ENCODE data around the gene KATNB1.

Gene KATNB1

DNA sequence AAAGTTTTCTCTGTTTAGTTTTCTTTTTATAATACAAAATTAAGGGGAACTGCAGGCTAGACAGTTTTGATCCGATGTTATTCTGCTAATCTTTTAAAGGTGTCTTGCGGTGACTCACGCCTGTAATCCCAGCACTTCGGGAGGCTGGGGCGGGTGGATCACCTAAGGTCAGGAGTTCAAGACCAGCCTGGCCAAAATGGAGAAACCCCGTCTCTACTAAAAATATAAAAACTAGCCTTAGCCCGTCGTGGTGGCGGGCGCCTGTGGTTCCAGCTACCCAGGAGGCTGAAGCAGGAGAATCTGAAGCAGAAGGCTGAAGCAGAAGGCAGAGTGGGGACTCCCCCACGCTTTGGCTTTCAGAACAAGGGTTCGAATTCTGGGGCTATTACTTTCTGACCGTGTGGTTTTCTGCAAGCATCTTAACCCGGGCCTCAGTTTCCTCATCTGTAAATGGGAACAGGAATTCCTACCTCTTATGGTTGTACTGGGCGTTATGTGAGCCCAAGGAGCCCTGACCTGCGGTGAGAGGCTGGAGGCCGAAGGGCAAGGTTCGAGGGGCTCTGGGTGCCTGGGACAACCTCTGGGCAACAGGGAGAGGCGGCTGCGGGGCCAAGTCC is 1.2 kb upstream of the KATNB1 start:
- Histone ChIP-seq H3F3A (ENCODE audit: control insufficient read depth, insufficient read depth) (no peaks in the 10 kb centered on the region), H3K27me3 (ENCODE audit: control insufficient read depth, low read length) (no peaks in the 10 kb centered on the region), H3K36me3 (ENCODE audit: control insufficient read depth, low read length) (peaks cover 22% of the 10 kb centered on the region), H3K4me1 (ENCODE audit: control insufficient read depth, low read length) (peaks cover 20% of the 10 kb centered on the region), H3K9me2 (replicated peaks; ENCODE audit: control insufficient read depth, low read length) (no peaks in the 10 kb centered on the region), H3K79me2 (ENCODE audit: control insufficient read depth, low read length) (peaks cover 43% of the 10 kb centered on the region), H3K4me3 (ENCODE audit: low read length) (peak overlapping the region; percentile 90), H3K4me2 (ENCODE audit: low read length) (peak overlapping the region; percentile 90), H4K20me1 (ENCODE audit: control insufficient read depth, insufficient read depth, low read depth, low read length) (no peaks in the 10 kb centered on the region), H3K9me3 (ENCODE audit: control insufficient read depth, insufficient read depth, low read length) (no peaks in the 10 kb centered on the region), H3K27ac (ENCODE audit: low read depth, low read length) (no peak overlapping the region)
- TF ChIP-seq, protein P1, sequence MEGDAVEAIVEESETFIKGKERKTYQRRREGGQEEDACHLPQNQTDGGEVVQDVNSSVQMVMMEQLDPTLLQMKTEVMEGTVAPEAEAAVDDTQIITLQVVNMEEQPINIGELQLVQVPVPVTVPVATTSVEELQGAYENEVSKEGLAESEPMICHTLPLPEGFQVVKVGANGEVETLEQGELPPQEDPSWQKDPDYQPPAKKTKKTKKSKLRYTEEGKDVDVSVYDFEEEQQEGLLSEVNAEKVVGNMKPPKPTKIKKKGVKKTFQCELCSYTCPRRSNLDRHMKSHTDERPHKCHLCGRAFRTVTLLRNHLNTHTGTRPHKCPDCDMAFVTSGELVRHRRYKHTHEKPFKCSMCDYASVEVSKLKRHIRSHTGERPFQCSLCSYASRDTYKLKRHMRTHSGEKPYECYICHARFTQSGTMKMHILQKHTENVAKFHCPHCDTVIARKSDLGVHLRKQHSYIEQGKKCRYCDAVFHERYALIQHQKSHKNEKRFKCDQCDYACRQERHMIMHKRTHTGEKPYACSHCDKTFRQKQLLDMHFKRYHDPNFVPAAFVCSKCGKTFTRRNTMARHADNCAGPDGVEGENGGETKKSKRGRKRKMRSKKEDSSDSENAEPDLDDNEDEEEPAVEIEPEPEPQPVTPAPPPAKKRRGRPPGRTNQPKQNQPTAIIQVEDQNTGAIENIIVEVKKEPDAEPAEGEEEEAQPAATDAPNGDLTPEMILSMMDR (IDR thresholded peaks at IDR 0.05; ENCODE audit: low read depth, low read length, poor library complexity, severe bottlenecking) = no peak
- TF ChIP-seq EZH2phosphoT487 (IDR thresholded peaks at IDR 0.05; ENCODE audit: borderline replicate concordance, low read length) = no peak

DNA sequence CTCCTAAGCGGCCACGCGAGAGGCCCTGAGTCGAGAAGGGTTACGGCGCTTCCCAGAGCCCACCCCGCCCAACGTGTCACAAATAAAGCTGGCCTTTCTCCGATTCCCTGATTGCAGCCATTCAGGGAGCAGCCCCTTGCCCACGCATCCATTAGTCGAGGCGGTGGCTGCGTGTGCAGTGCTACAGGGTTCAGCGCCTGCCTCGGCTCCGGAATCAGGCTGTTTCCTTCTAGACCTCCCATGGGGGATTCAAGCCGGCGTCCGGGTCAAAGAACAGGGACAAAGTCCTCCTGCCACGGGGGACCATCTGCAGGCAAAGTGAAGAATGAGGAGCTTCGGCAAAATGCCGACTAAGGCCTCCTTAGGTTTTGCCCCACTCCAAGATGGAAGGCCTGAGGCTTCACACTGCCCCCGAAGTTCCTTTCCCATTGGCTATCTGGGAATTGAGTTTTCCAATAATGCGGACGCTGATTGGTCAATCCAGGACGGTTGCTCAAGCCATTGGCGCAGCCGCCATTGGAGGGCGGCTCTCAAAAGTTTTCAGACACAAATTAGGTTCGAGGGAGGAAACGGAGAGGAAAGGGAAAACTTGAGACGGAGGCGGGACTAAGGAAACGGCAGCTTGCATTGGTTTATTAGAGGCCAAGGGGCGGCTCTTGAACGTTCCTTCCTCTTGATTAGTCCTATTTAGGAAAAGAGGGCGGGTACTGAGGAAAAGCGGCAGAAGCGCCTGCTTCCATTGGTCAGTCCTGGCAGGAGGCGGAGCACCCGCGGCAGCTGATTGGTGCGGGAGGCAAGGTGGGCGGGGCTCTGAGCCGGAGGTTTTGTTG is 430 bp upstream of the KATNB1 start:
- peaks cover 46% of the 10 kb centered on the region for H3K79me2 ChIP-seq (ENCODE audit: control insufficient read depth, low read length)
- TF ChIP-seq, protein P1 (IDR thresholded peaks at IDR 0.05; ENCODE audit: low read depth, low read length, poor library complexity, severe bottlenecking) = no peak
- no peak for TF ChIP-seq EZH2phosphoT487 (IDR thresholded peaks at IDR 0.05; ENCODE audit: borderline replicate concordance, low read length)
- no peaks in the 10 kb centered on the region for H3K9me2 ChIP-seq (replicated peaks; ENCODE audit: control insufficient read depth, low read length)
- H3K4me2 ChIP-seq (ENCODE audit: low read length) = peak overlapping the region; percentile 97
- no peaks in the 10 kb centered on the region for H4K20me1 ChIP-seq (ENCODE audit: control insufficient read depth, insufficient read depth, low read depth, low read length)
- H3K9me3 ChIP-seq (ENCODE audit: control insufficient read depth, insufficient read depth, low read length) = no peaks in the 10 kb centered on the region
- H3K4me1 ChIP-seq (ENCODE audit: control insufficient read depth, low read length) = peaks cover 20% of the 10 kb centered on the region
- peaks cover 27% of the 10 kb centered on the region for H3K36me3 ChIP-seq (ENCODE audit: control insufficient read depth, low read length)
- no peaks in the 10 kb centered on the region for H3K27me3 ChIP-seq (ENCODE audit: control insufficient read depth, low read length)
- no peak overlapping the region for H3K27ac ChIP-seq (ENCODE audit: low read depth, low read length)
- H3F3A ChIP-seq (ENCODE audit: control insufficient read depth, insufficient read depth) = no peaks in the 10 kb centered on the region
- peak overlapping the region; percentile 98 for H3K4me3 ChIP-seq (ENCODE audit: low read length)

DNA sequence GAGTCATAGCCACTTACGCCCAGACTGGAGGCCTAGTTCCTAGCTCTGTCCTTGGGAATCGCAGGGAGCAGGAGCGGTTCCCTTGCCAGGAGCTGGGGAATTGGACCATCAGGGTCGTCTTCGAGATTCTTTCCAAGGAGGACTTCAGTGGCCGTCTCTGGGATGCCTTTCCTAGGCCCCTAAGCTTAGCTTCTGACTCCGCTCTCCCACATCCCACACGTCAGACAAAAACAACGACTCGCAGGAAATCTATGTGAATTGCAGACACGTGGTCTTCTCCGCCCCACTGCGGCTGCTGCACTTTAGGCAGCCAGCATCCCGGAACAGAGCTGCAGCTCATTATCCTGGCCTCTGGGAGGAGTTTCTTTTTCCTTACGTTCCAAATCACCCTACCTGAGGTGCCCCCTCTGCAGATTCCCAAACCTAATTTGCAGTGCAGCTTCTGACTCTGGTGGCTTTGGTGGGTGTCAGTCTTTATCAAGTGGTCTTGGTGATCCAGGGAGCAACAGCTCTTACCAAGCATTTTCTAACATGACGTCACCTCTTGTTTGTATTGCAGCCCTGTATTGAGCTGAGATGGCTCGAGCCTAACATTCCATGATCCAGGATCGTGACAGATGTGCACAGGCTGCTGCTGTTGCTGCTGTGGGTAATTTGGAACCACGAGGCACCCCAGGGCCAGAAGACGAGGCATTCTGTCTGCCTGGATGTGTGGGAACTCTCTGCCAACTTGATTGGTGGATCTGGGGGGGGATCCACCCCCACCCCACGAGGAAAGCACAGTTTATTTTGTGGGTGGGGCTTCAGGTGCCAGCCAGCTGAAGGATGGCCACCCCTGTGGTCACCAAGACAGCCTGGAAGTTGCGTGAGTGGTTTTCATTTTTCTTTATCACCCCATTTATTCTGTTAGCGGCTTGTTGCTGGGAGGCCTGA is 1.1 kb downstream of the KATNB1 start:
- TF ChIP-seq, protein P1 (IDR thresholded peaks at IDR 0.05; ENCODE audit: low read depth, low read length, poor library complexity, severe bottlenecking) = no peak
- Histone ChIP-seq H3K4me3 (ENCODE audit: low read length) (peak overlapping the region; percentile 98), H3K4me1 (ENCODE audit: control insufficient read depth, low read length) (peaks cover 20% of the 10 kb centered on the region), H3K27me3 (ENCODE audit: control insufficient read depth, low read length) (no peaks in the 10 kb centered on the region), H3K9me2 (replicated peaks; ENCODE audit: control insufficient read depth, low read length) (no peaks in the 10 kb centered on the region), H3K9me3 (ENCODE audit: control insufficient read depth, insufficient read depth, low read length) (no peaks in the 10 kb centered on the region), H3K36me3 (ENCODE audit: control insufficient read depth, low read length) (peaks cover 30% of the 10 kb centered on the region), H3K27ac (ENCODE audit: low read depth, low read length) (peak overlapping the region; percentile 31; the same call in 1 of the 2 replicates), H4K20me1 (ENCODE audit: control insufficient read depth, insufficient read depth, low read depth, low read length) (no peaks in the 10 kb centered on the region), H3K79me2 (ENCODE audit: control insufficient read depth, low read length) (peaks cover 46% of the 10 kb centered on the region), H3K4me2 (ENCODE audit: low read length) (peak overlapping the region; percentile 97), H3F3A (ENCODE audit: control insufficient read depth, insufficient read depth) (no peaks in the 10 kb centered on the region)
